ENCODE measurements around the gene MUC5AC.

The MUC5AC gene

GRCh38 chr11:1165256-1166041 is 7.7 kb downstream of the MUC5AC start:
- no peak overlapping the region for H3K4me3 ChIP-seq (replicated peaks; ENCODE audit: low read depth, low read length)
- TF ChIP-seq, protein P1, sequence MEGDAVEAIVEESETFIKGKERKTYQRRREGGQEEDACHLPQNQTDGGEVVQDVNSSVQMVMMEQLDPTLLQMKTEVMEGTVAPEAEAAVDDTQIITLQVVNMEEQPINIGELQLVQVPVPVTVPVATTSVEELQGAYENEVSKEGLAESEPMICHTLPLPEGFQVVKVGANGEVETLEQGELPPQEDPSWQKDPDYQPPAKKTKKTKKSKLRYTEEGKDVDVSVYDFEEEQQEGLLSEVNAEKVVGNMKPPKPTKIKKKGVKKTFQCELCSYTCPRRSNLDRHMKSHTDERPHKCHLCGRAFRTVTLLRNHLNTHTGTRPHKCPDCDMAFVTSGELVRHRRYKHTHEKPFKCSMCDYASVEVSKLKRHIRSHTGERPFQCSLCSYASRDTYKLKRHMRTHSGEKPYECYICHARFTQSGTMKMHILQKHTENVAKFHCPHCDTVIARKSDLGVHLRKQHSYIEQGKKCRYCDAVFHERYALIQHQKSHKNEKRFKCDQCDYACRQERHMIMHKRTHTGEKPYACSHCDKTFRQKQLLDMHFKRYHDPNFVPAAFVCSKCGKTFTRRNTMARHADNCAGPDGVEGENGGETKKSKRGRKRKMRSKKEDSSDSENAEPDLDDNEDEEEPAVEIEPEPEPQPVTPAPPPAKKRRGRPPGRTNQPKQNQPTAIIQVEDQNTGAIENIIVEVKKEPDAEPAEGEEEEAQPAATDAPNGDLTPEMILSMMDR (IDR thresholded peaks at IDR 0.05; ENCODE audit: low read depth, low read length, missing control alignments) = no peak
- DNase-seq (ENCODE audit: extremely low read depth, low read depth) = no peak

DNA sequence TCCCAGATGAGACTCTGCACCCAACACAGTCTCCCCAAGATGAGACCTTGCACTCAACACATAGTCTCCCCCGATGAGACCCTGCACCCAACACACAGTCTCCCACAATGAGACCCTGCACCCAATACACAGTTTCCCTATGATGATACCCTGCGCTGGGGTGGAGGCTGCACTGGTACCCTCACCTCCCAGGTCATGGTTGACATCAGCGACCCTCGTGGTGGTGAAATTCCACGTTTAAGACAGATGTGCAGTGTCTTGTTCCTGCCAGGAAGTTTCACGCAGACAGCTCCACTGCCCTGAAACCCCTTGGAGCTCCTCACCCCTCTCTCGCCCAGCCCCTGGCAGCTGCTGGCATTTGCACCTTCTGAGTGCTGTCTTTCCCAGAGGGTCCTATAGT is 9.5 kb downstream of the MUC5AC start:
- DNase-seq (ENCODE audit: extremely low read depth, low read depth) = no peak
- TF ChIP-seq, protein P1 (IDR thresholded peaks at IDR 0.05; ENCODE audit: low read depth, low read length, missing control alignments) = no peak
- H3K4me3 ChIP-seq (replicated peaks; ENCODE audit: low read depth, low read length) = no peak overlapping the region

DNA sequence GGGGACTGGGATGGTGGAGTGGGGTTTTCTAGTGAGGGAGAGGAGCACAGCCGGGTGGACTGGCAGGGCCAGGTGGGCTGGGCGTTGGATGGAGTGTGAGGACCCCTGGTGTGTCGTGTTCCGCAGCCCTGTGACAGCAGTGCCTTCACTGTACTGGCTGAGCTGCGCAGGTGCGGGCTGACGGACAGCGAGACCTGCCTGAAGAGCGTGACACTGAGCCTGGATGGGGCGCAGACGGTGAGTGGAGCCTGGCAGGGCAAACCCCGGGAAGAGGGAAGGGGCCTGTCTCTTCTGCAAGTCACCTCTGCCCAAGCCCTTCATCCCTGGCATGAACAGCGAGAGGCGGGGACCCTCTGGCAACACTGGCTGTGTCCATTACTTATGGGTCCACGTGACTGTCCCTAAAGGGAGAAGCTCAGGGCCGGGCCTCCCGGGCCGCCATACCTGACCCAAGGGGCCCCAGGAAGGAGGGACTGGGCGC is 10.0 kb downstream of the MUC5AC start:
- H3K4me3 ChIP-seq (replicated peaks; ENCODE audit: low read depth, low read length) = no peak overlapping the region
- no peak for DNase-seq (ENCODE audit: extremely low read depth, low read depth)
- TF ChIP-seq, protein P1 (IDR thresholded peaks at IDR 0.05; ENCODE audit: low read depth, low read length, missing control alignments) = no peak

GRCh38 chr11:1168256-1168655 is 10.5 kb downstream of the MUC5AC start:
- TF ChIP-seq, protein P1 (IDR thresholded peaks at IDR 0.05; ENCODE audit: low read depth, low read length, missing control alignments) = no peak
- no peak overlapping the region for H3K4me3 ChIP-seq (replicated peaks; ENCODE audit: low read depth, low read length)
- no peak for DNase-seq (ENCODE audit: extremely low read depth, low read depth)

DNA sequence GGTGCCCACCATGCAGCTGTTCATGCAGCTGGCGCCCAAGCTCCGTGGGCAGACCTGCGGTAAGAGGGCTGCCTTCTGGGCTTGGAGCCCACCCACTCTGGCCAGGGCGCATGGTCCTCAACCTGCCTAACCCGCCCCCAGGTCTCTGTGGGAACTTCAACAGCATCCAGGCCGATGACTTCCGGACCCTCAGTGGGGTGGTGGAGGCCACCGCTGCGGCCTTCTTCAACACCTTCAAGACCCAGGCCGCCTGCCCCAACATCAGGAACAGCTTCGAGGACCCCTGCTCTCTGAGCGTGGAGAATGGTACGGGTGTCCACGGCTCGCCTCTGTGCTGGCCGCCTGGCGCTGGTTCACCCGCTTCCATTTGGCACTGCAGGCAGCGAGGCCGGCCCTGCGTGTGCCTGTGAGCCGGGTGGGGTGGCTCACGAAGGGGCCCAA is 11.0 kb downstream of the MUC5AC start:
- TF ChIP-seq, protein P1 (IDR thresholded peaks at IDR 0.05; ENCODE audit: low read depth, low read length, missing control alignments) = no peak
- H3K4me3 ChIP-seq (replicated peaks; ENCODE audit: low read depth, low read length) = no peak overlapping the region

DNA sequence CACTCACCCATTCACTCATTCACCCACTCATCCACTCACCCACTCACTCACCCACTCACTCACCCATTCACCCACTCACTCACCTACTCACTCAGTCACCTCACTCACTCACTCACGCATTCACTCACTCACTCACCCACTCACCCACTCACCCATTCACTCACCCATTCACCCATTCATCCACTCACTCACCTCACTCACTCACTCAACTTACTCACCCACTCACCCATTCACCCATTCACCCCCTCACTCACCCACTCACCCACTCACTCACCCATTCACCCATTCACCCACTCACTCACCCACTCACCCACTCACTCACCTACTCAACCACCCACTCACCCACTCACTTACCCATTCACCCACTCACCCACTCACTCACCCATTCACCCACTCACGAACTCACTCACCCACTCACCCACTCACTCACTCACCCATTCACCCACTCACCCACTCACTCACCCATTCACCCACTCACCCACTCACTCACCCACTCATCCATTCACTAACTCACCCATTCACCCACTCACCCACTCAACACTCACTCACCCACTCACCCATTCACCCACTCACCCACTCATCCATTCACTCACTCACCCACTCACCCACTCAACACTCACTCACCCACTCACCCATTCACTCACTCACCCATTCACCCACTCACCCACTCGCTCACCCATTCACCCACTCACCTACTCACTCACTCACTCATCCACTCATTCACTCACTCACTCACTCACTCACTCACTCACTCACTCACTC is 13.7 kb downstream of the MUC5AC start:
- TF ChIP-seq, protein P1 (IDR thresholded peaks at IDR 0.05; ENCODE audit: low read depth, low read length, missing control alignments) = no peak
- DNase-seq (ENCODE audit: extremely low read depth, low read depth) = no peak
- H3K4me3 ChIP-seq (replicated peaks; ENCODE audit: low read depth, low read length) = no peak overlapping the region

More for the DNA sequence above, 11.0 kb downstream of the MUC5AC start:
- no peak for DNase-seq (ENCODE audit: extremely low read depth, low read depth)

Data from HFF-Myc (cell line).